Right renal pelvis (tissue), 4 donors: Measurements from ENCODE around the gene ABCA3. TPM values are rescaled to one million over a fixed set of nuclear protein-coding genes. Genes with fewer than 3 reads are reported as not detected.

Experiments
- DNase-seq, 4 donors: peaks; one replicate each; pipeline ENCODE4 v3.0.0-alpha.2; 2013; ENCODE audit warnings: low read depth in 4 of 4, low spot score in 3 of 4, missing footprints in 1 of 4
- polyA plus RNA-seq, 4 donors: library from polyadenylated mRNA; unstranded; fragments of 120-200 nt; gene quantifications; one replicate each; pipeline ENCODE4 v1.2.1, GENCODE V29; 2013; ENCODE audit not compliant: insufficient read length in 4 of 4

The ABCA3 gene
- polyA plus RNA-seq, 4 donors: 5.2 to 6.7 (median 5.7) TPM

GRCh38 chr16:2237493-2238149 lies 102.9 kb downstream of the ABCA3 start:
- no peak for DNase-seq

GRCh38 chr16:2237102-2237482 lies 103.4 kb downstream of the ABCA3 start:
- no peak for DNase-seq

- DNase-seq: no peak
These were observed 104.0 kb downstream of the ABCA3 start, which contains the start of gene DNASE1L2 for GRCh38 chr16:2236337-2237101. Gene DNASE1L2, plus strand, starts transcription at chr16:2236444. Its CDS starts 373 bp downstream, at chr16:2236817.

GRCh38 chr16:2235695-2236336 lies 104.7 kb downstream of the ABCA3 start:
- DNase-seq: no peak

- DNase-seq: no peak
These were observed 105.3 kb downstream of the ABCA3 start for GRCh38 chr16:2235234-2235651.

- DNase-seq: no peak
These were observed 105.7 kb downstream of the ABCA3 start for GRCh38 chr16:2234813-2235170.

- no peak for DNase-seq
These were observed 106.4 kb downstream of the ABCA3 start for GRCh38 chr16:2233872-2234812.

GRCh38 chr16:2233046-2233775 lies 107.3 kb downstream of the ABCA3 start:
- DNase-seq: no peak

- DNase-seq: no peak
These were observed 108.2 kb downstream of the ABCA3 start for GRCh38 chr16:2232094-2232990.

GRCh38 chr16:2231016-2231931 lies 109.3 kb downstream of the ABCA3 start:
- DNase-seq: no peak

GRCh38 chr16:2230376-2230775 lies 110.2 kb downstream of the ABCA3 start:
- DNase-seq: no peak

GRCh38 chr16:2229632-2230250 lies 110.8 kb downstream of the ABCA3 start:
- DNase-seq: no peak

- DNase-seq: no peak
These were observed 111.4 kb downstream of the ABCA3 start for GRCh38 chr16:2229091-2229490.

GRCh38 chr16:2228161-2228824 lies 112.2 kb downstream of the ABCA3 start:
- DNase-seq: no peak

- DNase-seq: no peak
These were observed 113.6 kb downstream of the ABCA3 start for GRCh38 chr16:2226918-2227317.

- DNase-seq: no peak
These were observed 114.2 kb downstream of the ABCA3 start for GRCh38 chr16:2226245-2226793.
